ENCODE results near the gene CHI3L1.

CHI3L1 gene

GRCh38 chr1:203167913-203168200 lies 18.6 kb downstream of the CHI3L1 start:
- no peak for DNase-seq

DNA sequence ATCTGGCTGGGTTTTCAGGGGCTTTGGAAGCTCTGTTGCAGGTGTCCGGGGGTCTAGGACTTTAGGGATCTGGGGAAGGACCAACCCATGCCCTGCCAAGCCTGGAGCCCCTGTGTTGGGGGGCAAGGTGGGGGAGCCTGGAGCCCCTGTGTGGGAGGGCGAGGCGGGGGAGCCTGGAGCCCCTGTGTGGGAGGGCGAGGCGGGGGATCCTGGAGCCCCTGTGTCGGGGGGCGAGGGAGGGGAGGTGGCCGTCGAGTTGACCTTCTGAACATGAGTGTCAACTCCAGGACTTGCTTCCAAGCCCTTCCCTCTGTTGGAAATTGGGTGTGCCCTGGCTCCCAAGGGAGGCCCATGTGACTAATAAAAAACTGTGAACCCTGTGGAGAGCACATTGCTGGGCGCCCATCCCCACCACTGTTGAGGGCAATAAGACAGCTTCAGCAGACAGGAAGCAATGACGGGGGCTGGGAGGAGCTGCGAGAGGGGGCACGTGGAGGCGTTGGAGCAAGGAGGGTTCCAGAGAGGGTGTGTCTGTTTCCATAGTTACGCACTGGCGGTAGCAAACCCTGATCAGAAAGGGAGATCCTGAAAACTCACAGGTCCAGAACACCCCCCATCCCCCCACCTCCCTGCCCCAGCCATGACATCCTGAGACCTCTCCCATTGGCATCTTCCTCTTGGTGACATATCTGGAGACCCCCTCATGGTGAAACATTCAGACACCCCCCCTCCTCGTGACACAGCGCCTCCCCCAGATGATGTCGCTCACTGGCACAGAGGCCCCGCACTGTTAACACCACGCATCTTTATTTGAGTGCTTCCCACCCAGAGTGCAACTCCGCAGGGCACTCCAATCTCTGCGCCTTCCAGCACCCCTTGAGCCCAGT lies 19.2 kb downstream of the CHI3L1 start:
- DNase-seq, result no peak

GRCh38 chr1:203166192-203166940 lies 20.1 kb downstream of the CHI3L1 start:
- no peak for DNase-seq

DNA sequence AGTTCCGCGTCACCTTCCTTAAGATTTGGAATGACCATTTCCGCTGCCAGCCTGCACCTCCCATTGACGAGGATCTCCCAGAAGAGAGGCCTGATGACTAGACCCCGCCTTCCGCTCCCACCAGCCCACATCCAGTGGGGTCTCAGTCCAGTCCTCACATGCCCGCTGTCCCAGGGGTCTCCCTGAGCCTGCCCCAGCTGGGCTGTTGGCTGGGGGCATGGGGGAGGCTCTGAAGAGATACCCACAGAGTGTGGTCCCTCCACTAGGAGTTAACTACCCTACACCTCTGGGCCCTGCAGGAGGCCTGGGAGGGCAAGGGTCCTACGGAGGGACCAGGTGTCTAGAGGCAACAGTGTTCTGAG lies 20.7 kb downstream of the CHI3L1 start:
- DNase-seq, result no peak

DNA sequence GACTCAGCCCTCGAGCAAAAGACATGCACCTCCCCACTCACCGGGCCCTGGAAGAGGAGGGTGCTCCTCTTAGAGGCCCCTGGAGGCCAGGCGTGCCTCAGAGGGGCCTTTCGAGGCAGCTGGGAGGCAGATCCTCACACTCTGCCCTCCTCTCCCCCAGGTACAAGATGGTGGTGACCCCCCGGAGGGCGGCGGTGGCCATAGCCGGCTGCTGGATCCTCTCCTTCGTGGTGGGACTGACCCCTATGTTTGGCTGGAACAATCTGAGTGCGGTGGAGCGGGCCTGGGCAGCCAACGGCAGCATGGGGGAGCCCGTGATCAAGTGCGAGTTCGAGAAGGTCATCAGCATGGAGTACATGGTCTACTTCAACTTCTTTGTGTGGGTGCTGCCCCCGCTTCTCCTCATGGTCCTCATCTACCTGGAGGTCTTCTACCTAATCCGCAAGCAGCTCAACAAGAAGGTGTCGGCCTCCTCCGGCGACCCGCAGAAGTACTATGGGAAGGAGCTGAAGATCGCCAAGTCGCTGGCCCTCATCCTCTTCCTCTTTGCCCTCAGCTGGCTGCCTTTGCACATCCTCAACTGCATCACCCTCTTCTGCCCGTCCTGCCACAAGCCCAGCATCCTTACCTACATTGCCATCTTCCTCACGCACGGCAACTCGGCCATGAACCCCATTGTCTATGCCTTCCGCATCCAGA lies 21.3 kb downstream of the CHI3L1 start:
- DNase-seq, result no peak

GRCh38 chr1:203163891-203164635 lies 22.4 kb downstream of the CHI3L1 start:
- peak; percentile 32 to 64 for DNase-seq

DNA sequence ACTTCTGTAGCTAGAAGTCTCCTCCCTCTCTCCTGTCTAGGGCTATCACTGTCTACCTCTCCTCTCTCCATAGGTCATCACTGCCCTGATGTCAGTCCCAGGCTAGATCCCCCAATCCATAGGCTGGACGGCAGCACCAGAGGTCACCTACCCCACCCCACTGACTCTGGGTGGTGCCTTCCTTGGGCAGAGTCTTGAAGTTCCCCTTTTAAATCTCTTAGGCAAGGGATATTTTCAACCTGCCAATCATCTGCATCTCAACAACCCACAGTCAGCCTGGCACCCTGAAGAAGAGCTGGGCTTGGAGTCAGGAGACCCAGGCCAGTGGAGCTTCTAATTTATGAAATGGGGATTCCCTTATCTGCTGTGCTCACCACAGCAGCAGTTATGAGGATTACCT lies 24.1 kb downstream of the CHI3L1 start:
- DNase-seq, result peak; percentile 39 to 45

DNA sequence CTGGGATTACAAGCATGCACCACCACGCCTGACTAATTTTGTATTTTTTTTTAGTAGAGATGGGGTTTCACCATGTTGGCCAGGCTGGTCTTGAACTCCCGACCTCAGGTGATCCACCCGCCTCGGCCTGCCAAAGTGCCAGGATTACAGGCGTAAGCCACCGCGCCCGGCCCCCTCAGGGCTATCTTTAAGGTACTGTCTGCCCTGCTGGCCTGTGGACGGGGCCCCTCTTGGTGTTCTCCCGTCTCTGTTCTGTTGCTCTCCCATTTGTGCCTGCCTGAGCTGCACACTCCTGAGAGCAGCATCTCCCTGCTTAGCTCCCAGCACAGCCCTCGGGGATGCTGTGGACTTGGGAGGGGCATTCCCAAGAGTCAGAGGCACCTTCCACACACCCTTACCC lies 24.8 kb downstream of the CHI3L1 start:
- no peak for DNase-seq

DNA sequence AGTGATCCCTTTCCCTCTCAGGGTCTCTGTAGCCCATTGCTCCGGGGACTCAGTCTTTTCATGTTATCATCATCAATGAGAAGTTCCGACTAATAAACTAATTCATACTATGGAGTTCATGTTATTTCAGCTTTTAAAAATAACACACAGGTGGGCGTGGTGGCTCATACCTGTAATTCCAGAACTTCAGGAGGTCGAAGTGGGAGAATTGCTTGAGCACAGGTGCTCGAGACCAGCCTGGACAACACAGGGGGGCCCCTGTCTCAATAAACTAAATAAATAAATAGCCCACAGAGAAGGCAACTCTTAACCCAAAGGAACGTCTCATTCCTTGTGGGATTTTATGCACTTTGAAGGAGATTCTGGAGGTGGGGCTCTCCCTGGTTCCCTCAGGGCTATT lies 25.3 kb downstream of the CHI3L1 start:
- DNase-seq, result no peak

DNA sequence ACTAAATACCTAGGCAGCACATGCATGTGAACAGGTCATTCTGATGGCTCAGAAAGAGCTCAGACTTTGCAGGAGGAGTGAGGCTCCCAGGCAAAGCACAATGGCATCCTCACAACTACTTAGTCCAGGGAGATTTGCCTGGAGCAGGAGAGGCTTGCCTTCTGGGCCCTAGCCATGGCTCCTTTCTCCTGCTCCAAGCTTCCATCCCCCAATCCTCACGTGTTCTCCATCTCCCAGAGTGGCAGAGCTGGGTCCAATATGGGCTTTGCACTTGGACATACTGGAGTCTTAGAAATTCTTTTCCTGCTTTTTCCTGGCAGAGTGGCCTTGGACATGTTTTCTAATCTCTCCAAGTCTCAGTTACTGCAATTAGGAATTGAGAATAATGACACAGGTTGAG lies 26.7 kb downstream of the CHI3L1 start:
- DNase-seq, result no peak

DNA sequence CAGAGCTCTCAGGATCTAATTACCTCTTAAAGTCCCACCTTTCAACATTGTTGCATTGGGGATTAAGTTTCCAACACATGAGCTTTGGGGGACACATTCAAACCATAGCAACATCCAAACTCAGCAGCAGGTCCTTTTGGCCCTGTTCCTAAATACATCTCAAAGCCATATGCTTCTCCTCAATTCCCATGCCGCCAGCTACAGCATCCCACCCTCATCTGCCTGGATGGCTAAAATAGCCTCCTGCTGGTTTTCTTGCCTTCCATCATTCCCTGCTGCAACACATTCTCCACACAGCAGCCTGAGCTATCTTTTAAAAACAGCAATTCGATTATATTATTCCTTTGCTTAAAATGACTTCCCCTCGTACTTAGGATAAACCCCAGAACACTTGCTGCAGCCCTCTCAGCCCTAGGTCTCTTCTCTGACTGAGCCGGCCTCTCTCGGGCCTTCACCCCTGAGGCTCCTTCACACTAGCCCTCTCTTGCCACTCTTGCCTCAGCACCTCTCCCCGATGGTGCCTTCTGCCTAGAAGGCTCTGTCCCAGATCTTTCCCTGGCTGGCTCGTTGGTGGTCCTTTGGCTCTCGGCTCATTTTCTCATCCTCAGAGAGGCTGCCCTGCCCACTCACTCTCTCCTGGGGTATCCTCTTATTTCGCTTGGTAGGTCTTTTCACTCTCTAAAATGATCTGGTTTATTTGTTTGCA lies 27.4 kb downstream of the CHI3L1 start:
- DNase-seq, result no peak

DNA sequence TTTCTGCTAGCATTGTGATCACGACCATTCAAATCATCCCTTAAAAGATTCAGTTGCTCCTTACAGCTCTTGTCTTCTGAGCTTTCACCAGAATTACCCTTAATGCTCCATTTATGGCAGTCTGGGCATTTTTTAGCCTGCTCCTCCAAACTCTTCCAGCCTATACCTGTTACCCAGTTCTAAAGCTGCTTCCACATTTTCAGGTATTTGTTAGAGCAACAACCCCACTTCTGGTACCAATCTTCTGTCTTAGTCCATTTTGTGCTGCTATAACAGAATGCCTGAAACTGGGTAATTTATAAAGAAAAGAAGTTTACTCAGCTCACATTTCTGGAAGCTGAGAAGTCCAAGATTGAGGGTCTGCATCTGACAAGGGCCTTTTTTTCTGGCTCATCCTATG lies 28.1 kb downstream of the CHI3L1 start:
- no peak for DNase-seq

GRCh38 chr1:203156280-203156679 lies 30.2 kb downstream of the CHI3L1 start:
- no peak for DNase-seq

- DNase-seq, result peak; percentile 56 to 60
Measured at GRCh38 chr1:203153989-203154821, 32.3 kb downstream of the CHI3L1 start.

DNA sequence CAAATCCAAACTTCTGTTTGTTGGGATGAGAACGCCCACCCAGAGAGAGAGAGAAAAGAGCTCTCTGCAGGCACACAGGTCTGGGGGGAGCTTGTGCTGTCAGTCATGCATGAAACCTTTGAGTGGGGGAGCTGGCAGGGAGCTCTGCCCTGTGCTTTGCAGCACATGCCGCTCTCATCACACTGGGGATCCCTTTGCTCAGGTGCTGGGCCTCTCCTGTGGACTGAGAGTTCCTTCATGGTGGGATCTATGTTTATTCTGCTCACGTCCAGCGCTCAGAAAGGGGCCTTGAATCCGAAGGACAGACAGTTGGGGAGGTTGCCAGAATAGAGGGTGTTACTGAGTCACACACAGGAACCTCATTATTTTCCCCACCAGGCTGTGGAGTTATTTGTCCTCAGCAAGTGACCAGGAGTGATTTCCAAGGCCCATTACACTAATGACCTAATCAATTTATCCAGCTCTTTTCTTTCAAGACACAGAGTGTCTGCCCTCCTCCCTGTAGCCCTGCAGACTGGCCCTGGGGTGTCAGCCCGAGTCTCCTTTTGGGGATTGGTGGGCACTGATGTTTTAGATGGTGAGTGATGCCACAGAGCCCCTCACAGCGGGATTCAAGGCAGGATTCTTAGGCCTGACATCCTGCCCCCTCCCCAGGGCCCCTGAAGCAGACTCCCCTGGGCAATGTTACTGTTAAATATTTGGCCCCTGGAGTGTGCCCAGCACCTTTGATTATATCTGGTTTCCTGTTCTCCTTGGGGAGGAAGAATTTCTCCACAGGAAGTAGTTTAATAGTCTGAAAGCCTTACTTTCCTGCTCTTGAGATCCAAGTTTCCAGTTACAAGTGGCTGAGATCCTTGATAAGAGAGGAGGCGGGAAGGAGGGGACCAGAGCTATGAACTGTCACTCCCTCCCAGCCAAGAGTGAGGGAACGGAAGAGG lies 33.2 kb downstream of the CHI3L1 start:
- no peak for DNase-seq

- no peak for DNase-seq
Measured at GRCh38 chr1:203152158-203153034, 34.1 kb downstream of the CHI3L1 start.

DNA sequence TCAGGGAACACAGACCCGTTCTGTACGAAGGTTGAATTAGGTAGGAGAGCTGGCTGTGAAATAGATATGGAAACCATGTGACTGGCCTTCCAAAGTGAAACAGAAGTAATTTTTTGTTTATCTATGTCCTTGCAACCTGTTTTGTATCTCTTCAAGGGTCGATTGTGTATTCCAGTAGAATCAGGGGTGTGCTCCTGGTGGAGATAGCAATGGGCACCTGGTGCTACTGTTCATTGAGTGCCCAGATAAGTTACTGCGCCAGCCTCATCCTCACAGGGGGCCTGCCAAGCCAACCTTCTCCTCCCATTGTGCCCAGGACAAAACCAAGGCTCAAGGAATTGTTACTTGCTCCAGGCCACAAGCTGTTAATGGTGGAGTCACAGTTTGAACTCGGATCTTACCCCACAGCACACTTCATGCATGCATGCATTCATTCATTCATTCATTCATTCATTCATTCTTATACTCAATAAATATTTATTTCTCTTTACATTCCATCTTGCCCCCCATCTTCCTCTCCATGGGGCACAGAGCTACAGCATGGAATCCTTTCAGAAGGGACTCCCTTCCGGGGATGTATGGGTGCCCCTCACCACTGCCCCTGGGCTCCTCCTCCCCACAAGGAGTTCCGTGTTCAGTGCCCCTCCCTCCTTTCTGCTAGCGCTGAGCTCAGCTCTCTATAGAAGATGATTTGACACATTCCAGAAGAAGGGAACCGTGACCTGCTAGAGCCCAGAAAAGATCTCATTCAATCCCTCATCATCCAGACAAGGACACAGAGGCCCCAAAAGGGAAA lies 34.9 kb downstream of the CHI3L1 start:
- no peak for DNase-seq

DNA sequence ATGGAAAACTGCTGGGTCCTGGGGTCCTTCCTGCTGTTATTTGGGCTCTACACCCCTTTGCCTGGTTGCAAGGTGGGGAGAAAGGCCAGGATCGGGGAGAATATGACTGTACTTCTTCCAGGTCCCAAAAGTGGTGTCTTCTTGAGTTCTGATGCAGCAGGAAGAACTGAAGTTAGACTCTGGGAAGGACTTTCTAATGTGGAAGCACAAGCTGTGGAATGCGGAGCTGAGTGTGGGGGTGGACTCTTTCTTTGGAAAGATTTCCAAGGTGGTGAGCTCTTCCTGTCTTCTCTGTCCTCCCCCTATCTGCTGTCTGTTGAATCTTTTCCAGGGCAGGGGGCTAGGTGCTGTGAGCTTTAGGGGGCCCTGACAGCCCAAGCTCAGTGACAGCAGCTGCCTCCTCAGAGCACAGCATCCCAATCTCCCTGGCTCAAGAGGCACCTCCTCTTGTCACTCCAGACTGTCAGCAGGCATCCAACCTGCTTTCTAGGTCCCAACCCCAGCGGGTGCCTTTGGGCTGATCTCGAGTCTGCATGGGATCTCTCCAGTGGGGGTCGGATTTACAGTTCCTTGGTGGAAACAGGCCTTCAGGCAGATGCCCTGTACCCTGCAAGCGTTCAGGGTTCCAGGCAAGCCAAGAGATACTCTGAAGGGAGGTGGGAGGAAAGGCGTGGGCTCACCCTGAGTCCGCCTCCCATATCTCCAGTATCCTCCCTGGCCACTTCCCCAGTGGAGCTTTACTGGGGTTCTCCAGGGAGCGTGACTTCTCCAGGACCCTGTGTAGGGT lies 35.8 kb downstream of the CHI3L1 start:
- no peak for DNase-seq

All from inflammatory macrophage treated with lipopolysaccharide for 1 hour (primary cell).